Endothelial cell of umbilical vein (primary cell): ENCODE measurements around the gene MCU.

Experiments used
- CTCF ChIP-seq, 2 donors: IDR thresholded peaks; 1 replicate in 1 of 2; 2 replicates in 1 of 2; pipeline ENCODE4 v1.5.1; 2011; ENCODE audit warnings: low read length in 2 of 2, mild to moderate bottlenecking in 2 of 2, moderate library complexity in 2 of 2, control low read depth in 1 of 2, inconsistent platforms in 1 of 2, low read depth in 1 of 2; ENCODE audit not compliant: insufficient read depth in 1 of 2; ENCODE audit errors: extremely low read depth in 1 of 2
- EZH2 ChIP-seq: IDR thresholded peaks from 2 replicates; pipeline ENCODE4 v1.6.1; 2012; ENCODE audit warnings: borderline replicate concordance, low read depth, mild to moderate bottlenecking, moderate library complexity, low read length, inconsistent platforms; ENCODE audit not compliant: severe bottlenecking
- FOS ChIP-seq: IDR thresholded peaks from 2 replicates; pipeline ENCODE4 v1.6.1; 2011; ENCODE audit warnings: mild to moderate bottlenecking, low read length, moderate library complexity, borderline replicate concordance; ENCODE audit not compliant: insufficient read depth
- MAX ChIP-seq: IDR thresholded peaks from 2 replicates; pipeline ENCODE4 v1.6.1; 2011; ENCODE audit not compliant: insufficient read depth, insufficient read length
- POLR2A ChIP-seq: IDR thresholded peaks from 2 replicates; pipeline ENCODE4 v1.6.1; 2012; ENCODE audit warnings: low read depth, mild to moderate bottlenecking, control low read depth, low read length
- POLR2AphosphoS5 ChIP-seq: IDR thresholded peaks from 2 replicates; pipeline ENCODE4 v1.6.1; 2012; ENCODE audit warnings: low read depth, mild to moderate bottlenecking, control low read depth, low read length, moderate library complexity; ENCODE audit not compliant: insufficient read depth

GRCh38 chr10:72847681-72848080 lies 155.7 kb downstream of the MCU start:
- TF ChIP-seq CTCF (IDR thresholded peaks at IDR 0.05; ENCODE audit: extremely low read depth in 1 of 2, insufficient read depth in 1 of 2, low read depth in 1 of 2, low read length in 2 of 2), result no peak
- no peak for TF ChIP-seq FOS
- no peak for TF ChIP-seq POLR2A
- TF ChIP-seq POLR2AphosphoS5, result no peak
- no peak for TF ChIP-seq MAX
- no peak for TF ChIP-seq EZH2
